Fibroblast of villous mesenchyme (primary cell): ENCODE results near the gene ADCY9. TPM values are rescaled to one million over a fixed set of nuclear protein-coding genes. Genes with fewer than 3 reads are reported as not detected.

Experiments
- DNase-seq: peaks from one replicate; pipeline ENCODE4 v3.0.0-alpha.2; 2010; ENCODE audit warnings: low read depth
- H3K4me3 ChIP-seq: 2 replicates; pipeline ENCODE4 v1.5.1; 2011; ENCODE audit warnings: low read depth, mild to moderate bottlenecking, low read length
- CTCF ChIP-seq: IDR thresholded peaks from 2 replicates; pipeline ENCODE4 v1.5.1; 2012; ENCODE audit warnings: low read depth, mild to moderate bottlenecking, low read length; ENCODE audit not compliant: insufficient read depth
- total RNA-seq: library from RNA; depleted of rRNA; stranded (reverse); fragments of >200 nt; gene quantifications from 2 replicates; pipeline ENCODE4 v1.2.3, GENCODE V29; 2012

Gene ADCY9
- total RNA-seq, 1 donor: 38.0 TPM

DNA sequence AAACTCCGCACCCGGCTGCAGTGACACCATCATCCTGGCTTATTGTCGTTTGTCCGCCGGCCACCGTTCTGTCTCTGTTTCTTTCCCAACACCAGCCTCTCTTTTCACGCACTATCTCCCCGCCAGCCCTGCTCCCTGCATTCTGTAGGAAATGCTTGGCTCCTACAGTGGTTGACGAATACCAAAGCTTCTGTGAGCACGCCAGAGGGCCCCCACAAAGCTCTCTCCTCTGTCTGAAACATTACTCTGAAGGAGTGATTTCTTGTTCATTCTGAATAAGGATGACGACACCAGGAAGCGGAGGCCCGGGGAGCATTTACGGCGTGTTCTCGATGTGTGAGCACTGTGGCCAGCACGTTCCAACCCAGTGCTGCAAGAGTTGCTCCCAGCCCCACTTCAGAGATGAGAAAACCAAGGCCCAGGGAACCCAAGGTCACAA lies 58.8 kb downstream of the ADCY9 start:
- no peak for TF ChIP-seq CTCF
- DNase-seq: peak; percentile 73

GRCh38 chr16:4056161-4057105 lies 59.8 kb downstream of the ADCY9 start:
- H3K4me3 ChIP-seq: no peak overlapping the region
- no peak for TF ChIP-seq CTCF
- DNase-seq: no peak

More for the DNA sequence above, 58.8 kb downstream of the ADCY9 start:
- no peak overlapping the region for H3K4me3 ChIP-seq

GRCh38 chr16:4055748-4056147 lies 60.5 kb downstream of the ADCY9 start:
- DNase-seq: no peak
- no peak for TF ChIP-seq CTCF
- no peak overlapping the region for H3K4me3 ChIP-seq

DNA sequence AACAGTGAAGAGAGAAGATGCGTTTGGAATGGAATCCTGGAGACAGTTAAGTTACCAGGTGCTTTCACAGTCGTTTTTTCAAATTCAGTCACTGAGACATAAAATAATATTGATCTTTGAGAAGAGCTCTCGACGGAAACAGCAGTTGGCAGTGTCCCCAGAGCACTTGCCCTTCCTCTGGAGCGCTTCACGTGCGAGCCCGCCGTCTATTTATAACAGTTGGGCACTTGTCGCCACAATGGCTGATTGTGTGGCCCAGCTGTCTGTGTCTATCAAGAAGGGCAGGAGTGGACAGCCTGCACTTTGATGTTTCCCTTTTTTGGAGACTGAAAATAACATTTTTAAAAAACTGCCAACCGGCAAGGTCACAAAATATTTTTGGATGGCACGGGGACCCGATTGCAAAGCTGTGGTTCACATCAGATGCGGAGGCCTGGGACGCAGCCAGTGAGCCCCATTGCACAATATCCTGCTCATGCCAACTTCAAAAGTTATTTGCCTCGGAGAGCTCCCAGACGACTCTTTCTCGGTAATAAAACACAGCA lies 62.9 kb downstream of the ADCY9 start:
- no peak for TF ChIP-seq CTCF
- peak overlapping the region; percentile 4 for H3K4me3 ChIP-seq
- peak; percentile 78 for DNase-seq

DNA sequence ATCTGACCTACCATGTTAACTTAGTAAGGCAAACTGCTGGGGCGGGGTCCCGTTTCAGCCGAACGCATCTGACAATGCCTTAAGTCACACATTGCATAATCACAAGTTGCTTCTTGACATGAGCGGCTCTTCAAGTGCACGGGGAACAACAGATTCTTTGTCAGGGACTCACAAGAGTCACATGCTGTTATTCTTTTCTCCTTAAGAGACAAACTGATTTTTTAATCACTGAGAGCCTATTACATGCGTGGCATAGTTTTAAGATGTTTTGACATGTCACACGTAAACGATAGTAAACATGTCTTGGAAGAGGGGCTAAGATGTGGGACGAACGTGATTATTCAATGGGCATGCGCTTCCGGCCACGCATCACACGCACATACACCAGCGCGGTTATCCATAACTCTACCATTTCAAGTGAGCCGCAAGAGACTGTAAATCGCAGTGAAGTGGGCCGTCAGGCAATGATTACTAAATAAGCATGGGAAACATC lies 63.4 kb downstream of the ADCY9 start:
- peak; percentile 87 for DNase-seq
- no peak for TF ChIP-seq CTCF
- H3K4me3 ChIP-seq: no peak overlapping the region

DNA sequence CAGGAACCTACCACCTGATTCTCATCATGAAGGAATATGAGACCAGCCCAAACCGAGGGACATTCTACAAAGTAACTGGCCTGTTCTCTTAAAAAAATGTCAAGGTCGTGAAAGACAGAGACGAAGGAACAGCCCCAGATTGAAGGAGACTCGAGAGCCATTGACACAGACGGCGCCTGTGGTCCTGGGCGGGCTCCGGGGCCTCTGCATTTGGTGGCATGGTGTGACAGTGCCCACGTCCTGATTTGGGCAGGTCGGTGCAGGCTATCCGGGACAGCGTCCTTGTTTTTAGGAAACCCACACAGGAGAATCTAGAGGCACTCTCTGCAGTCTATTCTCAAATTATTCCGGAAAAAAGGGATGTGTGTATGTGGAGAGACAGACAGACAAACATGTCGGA lies 64.1 kb downstream of the ADCY9 start:
- no peak for DNase-seq
- TF ChIP-seq CTCF: no peak
- no peak overlapping the region for H3K4me3 ChIP-seq
